Kidney capillary endothelial cell (primary cell): ENCODE measurements around the gene EGLN3.

Experiments used
- DNase-seq: peaks from one replicate; pipeline ENCODE4 v3.0.0-alpha.2; 2018; ENCODE audit warnings: low spot score

The EGLN3 gene

GRCh38 chr14:33962016-33962415 lies 11.1 kb upstream of the EGLN3 start:
- DNase-seq = no peak

GRCh38 chr14:33959692-33960151 lies 8.8 kb upstream of the EGLN3 start:
- no peak for DNase-seq

GRCh38 chr14:33958605-33959226 lies 7.8 kb upstream of the EGLN3 start:
- no peak for DNase-seq

GRCh38 chr14:33957993-33958392 lies 7.1 kb upstream of the EGLN3 start:
- DNase-seq = no peak

- no peak for DNase-seq
Measured at GRCh38 chr14:33957299-33957698, 6.4 kb upstream of the EGLN3 start.

- DNase-seq = no peak
Measured at GRCh38 chr14:33956640-33957039, 5.8 kb upstream of the EGLN3 start.

GRCh38 chr14:33954016-33954598 lies 3.2 kb upstream of the EGLN3 start:
- DNase-seq = no peak

- no peak for DNase-seq
Measured at GRCh38 chr14:33952541-33952940, 1.7 kb upstream of the EGLN3 start.

GRCh38 chr14:33951183-33951840 lies 438 bp upstream of the EGLN3 start:
- peak; percentile 61 for DNase-seq

GRCh38 chr14:33949411-33949893 lies 1.4 kb downstream of the EGLN3 start:
- no peak for DNase-seq

- DNase-seq = no peak
Measured at GRCh38 chr14:33948869-33949408, 1.9 kb downstream of the EGLN3 start.

- no peak for DNase-seq
Measured at GRCh38 chr14:33948145-33948868, 2.6 kb downstream of the EGLN3 start.

GRCh38 chr14:33946679-33947476 lies 4.0 kb downstream of the EGLN3 start:
- no peak for DNase-seq

GRCh38 chr14:33945210-33946088 lies 5.4 kb downstream of the EGLN3 start:
- no peak for DNase-seq

- no peak for DNase-seq
Measured at GRCh38 chr14:33943096-33943883, 7.6 kb downstream of the EGLN3 start.

- no peak for DNase-seq
Measured at GRCh38 chr14:33941718-33942117, 9.2 kb downstream of the EGLN3 start.

GRCh38 chr14:33940561-33941011 lies 10.3 kb downstream of the EGLN3 start:
- no peak for DNase-seq

- DNase-seq = no peak
Measured at GRCh38 chr14:33938131-33938949, 12.5 kb downstream of the EGLN3 start.

GRCh38 chr14:33936391-33936790 lies 14.5 kb downstream of the EGLN3 start:
- DNase-seq = no peak
